Stomach (tissue), 9 donors: ENCODE measurements around the gene IL20RA. TPM values are rescaled to one million over a fixed set of nuclear protein-coding genes. Genes with fewer than 3 reads are reported as not detected.

Experiments used
- DNase-seq, 2 donors: peaks; one replicate each; pipeline versions ENCODE4 v3.0.0 to v3.0.0-alpha.2; 2013 to 2019
- H3K27ac ChIP-seq, 5 donors: fragments of 200-600 bp in 4 of 5; sonication (generic) in 4 of 5; one replicate each; pipeline ENCODE4 v1.5.1; 2013 to 2019; ENCODE audit warnings: mild to moderate bottlenecking in 1 of 5, moderate library complexity in 1 of 5
- H3K27me3 ChIP-seq, 3 donors: fragments of 200-600 bp; sonication (generic); one replicate each; pipeline ENCODE4 v1.5.1; 2017 to 2019; ENCODE audit warnings: mixed run types in 1 of 3
- H3K36me3 ChIP-seq, 4 donors: fragments of 200-600 bp; sonication (generic); 1 replicate in 3 of 4; 2 replicates in 1 of 4; pipeline ENCODE4 v1.5.1; 2016 to 2019
- H3K4me1 ChIP-seq, 4 donors: fragments of 200-600 bp; sonication (generic); one replicate each; pipeline ENCODE4 v1.5.1; 2016 to 2019
- H3K4me3 ChIP-seq, 4 donors: fragments of 200-600 bp; sonication (generic) in 3 of 4; one replicate each; pipeline ENCODE4 v1.5.1; 2016 to 2019; ENCODE audit warnings: mild to moderate bottlenecking in 1 of 4
- H3K9me3 ChIP-seq, 4 donors: fragments of 200-600 bp; sonication (generic); one replicate each; pipeline ENCODE4 v1.5.1; 2016 to 2019
- EP300 ChIP-seq: sonication (generic); formaldehyde crosslinking; IDR thresholded peaks from one replicate; pipeline ENCODE4 v1.6.1; 2017; ENCODE audit warnings: antibody characterized with exemption
- POLR2A ChIP-seq, 4 donors: fragments of 450-650 bp; IDR thresholded peaks; one replicate each; pipeline ENCODE4 v1.6.1; 2016; ENCODE audit warnings: antibody characterized with exemption in 4 of 4, control low read depth in 2 of 4, mild to moderate bottlenecking in 1 of 4, moderate library complexity in 1 of 4
- POLR2AphosphoS5 ChIP-seq, 3 donors: sonication (generic); formaldehyde crosslinking; IDR thresholded peaks; one replicate each; pipeline ENCODE4 v1.6.1; 2016; ENCODE audit warnings: antibody characterized with exemption in 3 of 3
- WGBS, 5 donors: extraction: QIAGEN DNeasy Blood & Tissue Kit in 3 of 5; methylation state at CpG; one replicate each; pipeline versions ENCODE4 v1.1.5 to v1.1.7; 2013 to 2018; 5-methylcytosine and 5-hydroxymethylcytosine counted together
- intact Hi-C: fragments of 100-400 bp; cut with DNase I; formaldehyde crosslinking; loops from one replicate; pipeline ENCODE4 v1.15.1; 2023; ENCODE audit warnings: low total_unique reads
- polyA plus RNA-seq, 3 donors: library from polyadenylated mRNA; stranded (reverse); fragments of 200-250 nt; gene quantifications; one replicate each; pipeline ENCODE4 v1.2.3, GENCODE V29; 2013
- total RNA-seq, 5 donors: library from RNA; depleted of rRNA; stranded (reverse); fragments of >200 nt; gene quantifications; one replicate each; pipeline versions ENCODE4 v1.1.0 to v1.2.3, GENCODE V29; 2014 to 2016
- TF ChIP-seq, protein P1 (sequence below), 7 experiments: fragments of 450-650 bp in 4 of 7; fragments of 200-600 bp in 3 of 7; sonication (generic) in 3 of 7; IDR thresholded peaks; one replicate each; pipeline ENCODE4 v1.5.1; 2016 to 2019; ENCODE audit warnings: antibody characterized with exemption in 7 of 7, control low read depth in 2 of 7, mild to moderate bottlenecking in 1 of 7
- donor health status: healthy with polysubstance abuse.
- donor health status: Bipolar disorder and iron deficiency.
- donor health status: healthy.

Gene IL20RA
- total and polyA plus RNA-seq, 8 donors, result 0.45 to 38.5 (median 7.0) TPM

DNA sequence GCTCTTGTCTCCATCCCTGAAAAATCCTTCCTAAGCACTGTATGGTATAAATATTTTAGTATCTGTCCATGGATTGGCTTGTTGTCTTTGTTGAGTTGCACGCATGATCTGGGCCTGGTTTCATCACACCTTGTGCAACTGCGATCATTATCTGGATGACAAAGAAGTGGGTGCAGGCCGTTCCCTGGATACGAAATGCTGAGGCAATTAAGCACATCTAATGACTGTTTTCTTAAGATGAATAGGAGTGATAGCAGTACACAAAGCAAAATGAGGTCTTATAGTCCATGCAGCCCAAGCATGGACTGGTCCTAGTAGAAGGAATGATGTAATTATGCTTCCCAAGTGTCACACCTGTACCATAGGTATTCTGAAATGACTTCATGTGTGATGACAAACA, 74.8 kb downstream of the IL20RA start:
- Histone ChIP-seq H3K36me3 (no peaks in the 10 kb centered on the region), H3K4me3 (no peak overlapping the region), H3K27ac (peak overlapping the region in 4 of 5 donors; percentile 1 to 51 (median 28)), H3K27me3 (peaks cover 0 to 4% (median 0%) of the 10 kb centered on the region in 3 donors), H3K4me1 (peaks cover 0 to 14% (median 3%) of the 10 kb centered on the region in 4 donors), H3K9me3 (no peaks in the 10 kb centered on the region)
- DNase-seq, result peak in 1 of 2 donors; percentile 29
- 80 to 88% (median 81%) methylated on average over 4 of the region's 4 CpGs for WGBS, 5 donors
- intact Hi-C loops, result no loop called here
- TF ChIP-seq, protein P1, sequence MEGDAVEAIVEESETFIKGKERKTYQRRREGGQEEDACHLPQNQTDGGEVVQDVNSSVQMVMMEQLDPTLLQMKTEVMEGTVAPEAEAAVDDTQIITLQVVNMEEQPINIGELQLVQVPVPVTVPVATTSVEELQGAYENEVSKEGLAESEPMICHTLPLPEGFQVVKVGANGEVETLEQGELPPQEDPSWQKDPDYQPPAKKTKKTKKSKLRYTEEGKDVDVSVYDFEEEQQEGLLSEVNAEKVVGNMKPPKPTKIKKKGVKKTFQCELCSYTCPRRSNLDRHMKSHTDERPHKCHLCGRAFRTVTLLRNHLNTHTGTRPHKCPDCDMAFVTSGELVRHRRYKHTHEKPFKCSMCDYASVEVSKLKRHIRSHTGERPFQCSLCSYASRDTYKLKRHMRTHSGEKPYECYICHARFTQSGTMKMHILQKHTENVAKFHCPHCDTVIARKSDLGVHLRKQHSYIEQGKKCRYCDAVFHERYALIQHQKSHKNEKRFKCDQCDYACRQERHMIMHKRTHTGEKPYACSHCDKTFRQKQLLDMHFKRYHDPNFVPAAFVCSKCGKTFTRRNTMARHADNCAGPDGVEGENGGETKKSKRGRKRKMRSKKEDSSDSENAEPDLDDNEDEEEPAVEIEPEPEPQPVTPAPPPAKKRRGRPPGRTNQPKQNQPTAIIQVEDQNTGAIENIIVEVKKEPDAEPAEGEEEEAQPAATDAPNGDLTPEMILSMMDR (IDR thresholded peaks at IDR 0.05), result no peak
- no peak for TF ChIP-seq POLR2A (IDR thresholded peaks at IDR 0.05)
- TF ChIP-seq EP300, result no peak
- no peak for TF ChIP-seq POLR2AphosphoS5 (IDR thresholded peaks at IDR 0.05)

DNA sequence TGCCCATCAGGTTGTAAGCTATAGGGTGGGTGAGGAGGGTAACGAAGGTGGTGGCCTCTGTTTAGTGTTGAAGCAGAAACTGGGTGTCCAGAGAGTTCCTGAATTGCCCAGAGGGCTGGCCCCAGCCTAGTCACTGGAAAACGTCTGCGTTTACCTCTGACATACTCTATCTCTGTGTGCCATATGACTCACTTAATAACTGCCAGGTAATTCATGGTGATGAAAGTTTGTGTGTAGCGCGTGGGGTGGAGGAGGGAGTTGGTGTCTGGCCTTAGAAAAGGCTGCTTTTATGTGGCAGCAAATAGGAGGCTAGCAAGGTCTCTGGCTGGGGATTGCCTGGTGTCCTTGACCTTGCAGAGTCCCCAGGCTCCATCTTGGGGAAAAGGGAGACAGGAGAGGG, 75.3 kb downstream of the IL20RA start:
- 58 to 78% (median 71%) methylated on average over 5 of the region's 5 CpGs for WGBS, 5 donors
- peaks cover 0 to 14% (median 3%) of the 10 kb centered on the region in 4 donors for H3K4me1 ChIP-seq
- H3K27me3 ChIP-seq, result peaks cover 0 to 4% (median 0%) of the 10 kb centered on the region in 3 donors
- H3K9me3 ChIP-seq, result no peaks in the 10 kb centered on the region
- DNase-seq, result peak in 1 of 2 donors; percentile 43
- TF ChIP-seq EP300 (no peak), POLR2A (IDR thresholded peaks at IDR 0.05) (no peak), POLR2AphosphoS5 (IDR thresholded peaks at IDR 0.05) (no peak)
- TF ChIP-seq, protein P1 (IDR thresholded peaks at IDR 0.05), result no peak
- H3K4me3 ChIP-seq, result no peak overlapping the region
- H3K36me3 ChIP-seq, result no peaks in the 10 kb centered on the region
- intact Hi-C loops, result no loop called here
- peak overlapping the region in 4 of 5 donors; percentile 23 to 53 (median 45) for H3K27ac ChIP-seq

DNA sequence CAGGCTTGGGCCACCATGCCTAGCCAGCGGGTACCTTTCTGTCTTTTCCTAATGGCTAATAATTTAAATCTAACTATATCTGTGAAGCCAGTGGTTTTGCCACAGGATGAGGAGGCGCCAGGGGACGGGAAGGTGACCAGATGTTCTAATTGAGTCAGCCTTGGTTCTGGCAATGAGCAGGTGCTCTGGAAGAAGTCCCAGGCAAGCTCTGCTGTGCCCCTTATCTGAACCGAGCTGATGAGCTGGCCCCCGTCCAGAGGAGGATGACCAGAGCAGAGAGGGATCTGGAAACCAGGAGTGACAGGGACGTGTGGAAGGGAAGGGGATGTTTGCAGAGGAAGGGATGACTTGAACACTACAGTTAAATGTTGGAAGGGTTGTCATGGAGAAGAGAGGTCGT, 75.9 kb downstream of the IL20RA start:
- intact Hi-C loops, result no loop called here
- Histone ChIP-seq H3K9me3 (no peaks in the 10 kb centered on the region), H3K4me1 (peaks cover 0 to 14% (median 3%) of the 10 kb centered on the region in 4 donors), H3K27ac (peak overlapping the region in 2 of 5 donors; percentile 51 to 53), H3K4me3 (no peak overlapping the region), H3K36me3 (no peaks in the 10 kb centered on the region), H3K27me3 (peaks cover 0 to 4% (median 0%) of the 10 kb centered on the region in 3 donors)
- TF ChIP-seq EP300 (no peak), POLR2A (IDR thresholded peaks at IDR 0.05) (no peak), POLR2AphosphoS5 (IDR thresholded peaks at IDR 0.05) (no peak)
- TF ChIP-seq, protein P1 (IDR thresholded peaks at IDR 0.05), result no peak
- 51 to 64% (median 53%) methylated on average over 7 of the region's 7 CpGs for WGBS, 5 donors
- DNase-seq, result no peak

DNA sequence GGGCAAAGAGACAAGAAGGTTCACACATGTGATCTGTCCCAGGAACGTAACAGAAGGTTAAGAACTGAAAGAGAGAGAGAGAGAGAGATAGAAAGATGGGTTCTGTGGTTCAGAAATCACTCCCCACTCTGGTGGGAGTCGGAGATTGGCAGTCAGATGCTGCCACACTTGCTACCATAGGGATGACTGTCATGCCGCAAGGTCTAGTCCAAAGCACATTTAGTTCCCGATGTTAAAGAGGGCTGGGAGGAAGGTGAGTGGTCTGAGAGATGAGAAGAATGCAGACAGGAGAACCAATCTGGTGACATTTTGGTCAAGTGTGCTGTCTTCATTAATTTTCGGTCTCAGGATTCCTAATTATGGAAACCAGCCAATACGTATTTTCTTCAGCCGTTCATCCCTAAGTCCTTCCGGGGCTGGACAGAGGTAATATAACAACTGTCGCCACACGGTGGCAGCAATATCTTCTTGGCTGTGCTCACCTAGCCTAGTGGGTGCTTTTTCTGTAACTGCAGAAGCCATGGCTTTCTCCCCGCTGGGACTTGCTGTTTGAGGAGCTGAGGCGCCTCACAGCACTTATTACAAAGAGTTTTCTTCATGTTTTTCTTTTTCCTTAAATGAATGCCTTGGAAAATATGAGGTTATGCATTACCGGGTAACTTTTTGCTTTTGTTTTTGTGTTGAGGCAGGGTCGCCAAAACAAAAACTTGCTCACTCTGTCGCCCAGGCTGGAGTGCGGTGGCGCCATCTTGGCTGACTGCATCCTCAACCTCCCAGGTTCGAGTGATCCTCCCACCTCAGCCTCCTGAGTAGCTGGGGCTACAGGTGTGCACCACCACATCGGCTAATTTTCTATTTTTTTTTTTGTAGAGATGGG, 76.7 kb downstream of the IL20RA start:
- H3K27ac ChIP-seq, result peak overlapping the region in 1 of 5 donors; percentile 51
- H3K36me3 ChIP-seq, result no peaks in the 10 kb centered on the region
- peaks cover 0 to 14% (median 3%) of the 10 kb centered on the region in 4 donors for H3K4me1 ChIP-seq
- intact Hi-C loops, result no loop called here
- no peak overlapping the region for H3K4me3 ChIP-seq
- no peaks in the 10 kb centered on the region for H3K9me3 ChIP-seq
- TF ChIP-seq POLR2AphosphoS5 (IDR thresholded peaks at IDR 0.05) (peak in 1 of 3 donors; percentile 30), EP300 (no peak), POLR2A (IDR thresholded peaks at IDR 0.05) (no peak)
- TF ChIP-seq, protein P1 (IDR thresholded peaks at IDR 0.05), result peak in 5 of 7 experiments; percentile 40 to 80 (median 69)
- WGBS, 5 donors, result 51 to 54% (median 53%) methylated on average over 19 of the region's 19 CpGs
- peak; percentile 86 to 89 for DNase-seq
- H3K27me3 ChIP-seq, result peaks cover 0 to 4% (median 0%) of the 10 kb centered on the region in 3 donors
